Spinal cord (tissue), 10 donors: ENCODE results near the gene SUN2. TPM values are rescaled to one million over a fixed set of nuclear protein-coding genes. Genes with fewer than 3 reads are reported as not detected.

Experiments
- DNase-seq, 6 donors: peaks; one replicate each; pipeline versions ENCODE4 v3.0.0 to v3.0.0-alpha.2; 2013 to 2015; ENCODE audit warnings: low spot score in 6 of 6, low read depth in 4 of 6
- H3K27ac ChIP-seq: one replicate; pipeline ENCODE4 v1.5.1; 2013; ENCODE audit warnings: low read depth, low read length, control low read depth
- H3K27me3 ChIP-seq: one replicate; pipeline ENCODE4 v1.6.1; 2013; ENCODE audit warnings: low read length; ENCODE audit not compliant: control insufficient read depth, insufficient read depth
- H3K36me3 ChIP-seq: one replicate; pipeline ENCODE4 v1.6.1; 2013; ENCODE audit warnings: low read length; ENCODE audit not compliant: control insufficient read depth, insufficient read depth
- H3K4me1 ChIP-seq: one replicate; pipeline ENCODE4 v1.6.1; 2013; ENCODE audit warnings: low read length; ENCODE audit not compliant: control insufficient read depth, insufficient read depth
- H3K4me3 ChIP-seq: one replicate; pipeline ENCODE4 v1.5.1; 2013; ENCODE audit warnings: low read depth, low read length, control low read depth
- H3K9me3 ChIP-seq: one replicate; pipeline ENCODE4 v1.6.1; 2013; ENCODE audit warnings: low read length; ENCODE audit not compliant: control insufficient read depth, insufficient read depth
- WGBS: methylation state at CpG from one replicate; pipeline ENCODE4 v1.1.5; 2013; ENCODE audit warnings: missing lambda C conversion rate; ENCODE audit not compliant: insufficient coverage; 5-methylcytosine and 5-hydroxymethylcytosine counted together
- polyA plus RNA-seq, 2 donors: library from polyadenylated mRNA; unstranded; fragments of 120-200 nt; gene quantifications; one replicate each; pipeline ENCODE4 v1.2.1, GENCODE V29; 2013; ENCODE audit not compliant: insufficient read length in 2 of 2
- total RNA-seq, 2 donors: library from RNA; depleted of rRNA in 1 of 2; stranded (reverse); fragments of 120-200 nt in 1 of 2; fragments of >200 nt in 1 of 2; gene quantifications; one replicate each; pipeline versions ENCODE4 v1.2.3 to v1.2.4, GENCODE V29; 2013 to 2014
- donor health status: healthy.

Gene SUN2
- total and polyA plus RNA-seq, 4 donors: 33.2 to 66.9 (median 46.0) TPM

GRCh38 chr22:38768036-38768435, 12.2 kb upstream of the SUN2 start:
- no peaks in the 10 kb centered on the region for H3K36me3 ChIP-seq
- no peak for DNase-seq
- H3K4me3 ChIP-seq: no peak overlapping the region
- H3K4me1 ChIP-seq: peaks cover 20% of the 10 kb centered on the region
- 92% methylated on average over 11 of the region's 11 CpGs for WGBS
- H3K27me3 ChIP-seq: no peaks in the 10 kb centered on the region
- no peaks in the 10 kb centered on the region for H3K9me3 ChIP-seq
- no peak overlapping the region for H3K27ac ChIP-seq

- no peak overlapping the region for H3K27ac ChIP-seq
- DNase-seq: no peak
- WGBS: 84% methylated on average over 3 of the region's 9 CpGs
These were observed 11.5 kb upstream of the SUN2 start for GRCh38 chr22:38767313-38767712.

GRCh38 chr22:38766076-38766777, 10.4 kb upstream of the SUN2 start:
- H3K4me3 ChIP-seq: no peak overlapping the region
- WGBS: 41% methylated on average over 12 of the region's 14 CpGs
- H3K27ac ChIP-seq: no peak overlapping the region
- no peaks in the 10 kb centered on the region for H3K9me3 ChIP-seq
- peaks cover 32% of the 10 kb centered on the region for H3K4me1 ChIP-seq
- peak in 2 of 6 donors; percentile 60 to 65 for DNase-seq
- H3K36me3 ChIP-seq: no peaks in the 10 kb centered on the region
- no peaks in the 10 kb centered on the region for H3K27me3 ChIP-seq

More at GRCh38 chr22:38767313-38767712, 11.5 kb upstream of the SUN2 start:
- Histone ChIP-seq H3K9me3 (no peaks in the 10 kb centered on the region), H3K36me3 (no peaks in the 10 kb centered on the region), H3K4me3 (no peak overlapping the region), H3K4me1 (peaks cover 27% of the 10 kb centered on the region), H3K27me3 (no peaks in the 10 kb centered on the region)

- Histone ChIP-seq H3K4me3 (no peak overlapping the region), H3K27me3 (no peaks in the 10 kb centered on the region), H3K27ac (no peak overlapping the region), H3K36me3 (no peaks in the 10 kb centered on the region), H3K4me1 (peaks cover 38% of the 10 kb centered on the region), H3K9me3 (no peaks in the 10 kb centered on the region)
- peak in 2 of 6 donors; percentile 38 to 58 for DNase-seq
- WGBS: 24% methylated on average over 7 of the region's 11 CpGs
These were observed 6.8 kb upstream of the SUN2 start for GRCh38 chr22:38762551-38762983.

- no peaks in the 10 kb centered on the region for H3K9me3 ChIP-seq
- DNase-seq: no peak
- H3K27me3 ChIP-seq: no peaks in the 10 kb centered on the region
- no peak overlapping the region for H3K4me3 ChIP-seq
- H3K27ac ChIP-seq: no peak overlapping the region
- H3K36me3 ChIP-seq: no peaks in the 10 kb centered on the region
- 66% methylated on average over 20 of the region's 20 CpGs for WGBS
- peaks cover 48% of the 10 kb centered on the region for H3K4me1 ChIP-seq
These were observed 5.7 kb upstream of the SUN2 start for GRCh38 chr22:38761202-38762162.

GRCh38 chr22:38760477-38761201, 4.8 kb upstream of the SUN2 start:
- 47% methylated on average over 7 of the region's 12 CpGs for WGBS
- H3K27me3 ChIP-seq: no peaks in the 10 kb centered on the region
- no peaks in the 10 kb centered on the region for H3K36me3 ChIP-seq
- H3K27ac ChIP-seq: no peak overlapping the region
- no peak overlapping the region for H3K4me3 ChIP-seq
- no peaks in the 10 kb centered on the region for H3K9me3 ChIP-seq
- peak in 1 of 6 donors; percentile 56 for DNase-seq
- peaks cover 45% of the 10 kb centered on the region for H3K4me1 ChIP-seq

- Histone ChIP-seq H3K27ac (no peak overlapping the region), H3K27me3 (no peaks in the 10 kb centered on the region), H3K4me3 (no peak overlapping the region), H3K4me1 (peaks cover 56% of the 10 kb centered on the region), H3K36me3 (no peaks in the 10 kb centered on the region), H3K9me3 (no peaks in the 10 kb centered on the region)
- no peak for DNase-seq
- WGBS: 91% methylated on average over 7 of the region's 7 CpGs
These were observed 3.2 kb upstream of the SUN2 start for GRCh38 chr22:38759005-38759404.

GRCh38 chr22:38758276-38758945, 2.6 kb upstream of the SUN2 start:
- H3K27ac ChIP-seq: no peak overlapping the region
- H3K27me3 ChIP-seq: no peaks in the 10 kb centered on the region
- H3K9me3 ChIP-seq: no peaks in the 10 kb centered on the region
- no peak overlapping the region for H3K4me3 ChIP-seq
- DNase-seq: no peak
- H3K4me1 ChIP-seq: peaks cover 53% of the 10 kb centered on the region
- no peaks in the 10 kb centered on the region for H3K36me3 ChIP-seq
- 68% methylated on average over 14 of the region's 16 CpGs for whole genome bisulfite sequencing

- no peaks in the 10 kb centered on the region for H3K27me3 ChIP-seq
- no peak for DNase-seq
- no peaks in the 10 kb centered on the region for H3K9me3 ChIP-seq
- no peak overlapping the region for H3K27ac ChIP-seq
- peaks cover 4% of the 10 kb centered on the region for H3K36me3 ChIP-seq
- 70% methylated on average over 2 of the region's 4 CpGs for WGBS
- H3K4me3 ChIP-seq: no peak overlapping the region
- peaks cover 47% of the 10 kb centered on the region for H3K4me1 ChIP-seq
These were observed 1.6 kb upstream of the SUN2 start for GRCh38 chr22:38757464-38757757.
